ENCODE results near the gene STMN1.

The STMN1 gene

DNA sequence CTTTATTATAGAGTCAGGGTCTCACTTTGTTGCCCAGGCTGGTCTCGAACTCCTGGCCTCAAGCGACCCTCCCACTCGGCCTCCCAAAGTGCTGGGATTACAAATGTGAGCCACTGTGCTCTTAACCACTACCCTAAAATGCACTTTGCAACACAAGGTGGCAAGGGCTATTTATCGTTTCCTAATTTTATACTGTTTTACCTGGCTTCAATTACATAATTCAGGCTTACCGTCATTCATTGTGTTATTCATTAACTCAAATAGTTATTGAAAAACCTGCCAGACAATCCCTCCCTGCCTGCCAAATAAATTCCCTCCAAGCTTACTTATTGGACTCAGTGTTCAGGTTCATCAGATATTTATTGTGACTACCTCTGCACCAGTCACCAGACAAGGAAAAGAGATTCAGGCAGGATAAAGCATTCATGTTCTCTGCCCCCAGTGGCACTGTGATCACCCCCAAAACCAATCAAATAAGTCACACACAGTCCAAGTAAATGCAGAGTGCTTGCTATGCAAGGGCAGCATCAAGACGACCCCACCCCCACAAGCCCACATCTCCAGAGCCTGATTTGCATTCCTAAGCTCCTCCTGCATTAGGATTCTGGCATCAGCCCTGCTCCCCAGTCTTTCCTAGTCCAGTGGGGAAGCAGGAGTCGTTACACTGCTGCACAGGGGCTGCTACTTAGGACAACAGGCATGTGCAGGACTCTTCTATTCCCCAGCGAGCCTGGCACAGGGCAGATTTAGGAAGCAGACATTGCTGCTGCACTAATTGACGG is 38.8 kb downstream of the STMN1 start:
- no peak for DNase-seq

DNA sequence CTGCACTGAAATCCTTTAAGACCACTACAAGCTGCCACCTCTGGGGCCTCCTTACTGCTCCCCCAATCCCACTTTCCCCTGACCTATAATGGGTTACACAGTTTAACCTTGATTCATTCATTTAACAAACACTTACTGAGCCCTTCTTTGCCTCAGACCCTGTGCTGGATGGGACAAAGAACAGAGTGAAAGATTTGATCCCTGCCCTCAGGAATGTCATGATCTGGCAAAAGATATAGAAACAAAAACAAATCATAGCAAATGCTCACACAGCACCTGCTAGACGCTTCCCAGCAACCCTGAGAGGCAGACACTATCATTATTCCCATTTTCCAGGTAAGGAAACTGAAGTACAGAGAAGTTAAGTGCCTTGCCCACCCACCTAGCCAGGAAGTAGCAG is 39.9 kb downstream of the STMN1 start:
- no peak for DNase-seq

- no peak for DNase-seq
Measured at GRCh38 chr1:25864434-25864833, 41.8 kb downstream of the STMN1 start.

GRCh38 chr1:25863486-25864262 is 42.5 kb downstream of the STMN1 start:
- peak in 1 of 2 experiments; percentile 35 for DNase-seq

DNA sequence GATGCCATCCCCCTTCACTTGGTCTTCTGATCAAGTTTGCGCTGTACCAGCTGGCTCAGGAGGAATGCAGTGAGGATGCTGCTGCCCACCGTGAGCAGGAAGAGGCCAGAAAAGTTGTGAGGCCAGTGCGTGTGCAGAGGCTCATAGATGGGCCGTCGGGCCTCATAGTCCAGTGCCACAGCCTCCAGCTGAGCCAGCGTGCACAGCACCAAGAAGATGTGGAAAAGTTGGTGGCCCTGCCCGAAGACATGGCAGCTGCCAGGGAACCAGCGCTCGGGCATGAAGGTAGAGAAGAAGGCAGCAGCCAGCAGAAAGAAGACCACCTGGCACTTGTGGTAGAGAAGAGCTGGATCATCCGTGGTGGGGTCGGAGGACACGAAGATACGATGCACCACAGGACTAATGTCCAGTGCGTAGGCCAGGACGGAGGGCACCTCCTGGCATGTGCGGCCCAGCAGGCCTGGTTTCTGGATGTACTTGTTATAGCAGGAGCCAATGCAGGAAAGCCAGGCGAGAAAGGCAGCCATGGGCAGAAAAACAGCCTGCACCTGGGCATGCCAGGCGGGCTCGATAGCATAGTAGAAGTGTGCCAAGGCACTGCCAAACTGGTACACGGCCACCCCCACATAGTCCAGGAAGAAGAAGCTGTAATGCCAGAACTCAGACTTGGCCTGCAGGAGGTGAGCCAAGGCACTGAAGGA is 43.3 kb downstream of the STMN1 start:
- DNase-seq: peak in 1 of 2 experiments; percentile 16

- no peak for DNase-seq
Measured at GRCh38 chr1:25861316-25862286, 44.6 kb downstream of the STMN1 start.

- DNase-seq: no peak
Measured at GRCh38 chr1:25858906-25859789, 47.1 kb downstream of the STMN1 start, which contains the start of gene AUNIP. Gene AUNIP, minus strand, starts transcription at chr1:25859457. Its CDS starts 100 bp downstream, at chr1:25859357.

GRCh38 chr1:25858494-25858893 is 47.7 kb downstream of the STMN1 start:
- DNase-seq: no peak

DNA sequence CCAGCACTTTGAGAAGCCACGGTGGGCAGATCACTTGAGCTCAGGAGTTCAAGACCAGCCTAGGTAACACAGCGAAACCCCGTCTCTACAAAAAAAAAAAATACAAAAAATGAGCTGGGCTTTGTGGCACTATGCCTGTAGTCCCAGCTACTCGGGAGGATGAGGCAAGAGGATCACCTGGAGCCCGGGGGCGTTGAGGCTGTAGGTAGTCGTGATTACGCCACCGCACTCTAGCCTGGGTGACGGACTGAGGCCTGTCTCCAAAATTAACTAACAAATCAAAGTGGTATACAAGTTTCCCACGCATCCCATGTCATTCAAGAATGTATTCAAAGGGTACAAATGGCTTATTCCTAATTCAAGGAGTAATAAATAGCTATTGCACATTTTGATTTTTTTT is 49.4 kb downstream of the STMN1 start:
- no peak for DNase-seq

DNA sequence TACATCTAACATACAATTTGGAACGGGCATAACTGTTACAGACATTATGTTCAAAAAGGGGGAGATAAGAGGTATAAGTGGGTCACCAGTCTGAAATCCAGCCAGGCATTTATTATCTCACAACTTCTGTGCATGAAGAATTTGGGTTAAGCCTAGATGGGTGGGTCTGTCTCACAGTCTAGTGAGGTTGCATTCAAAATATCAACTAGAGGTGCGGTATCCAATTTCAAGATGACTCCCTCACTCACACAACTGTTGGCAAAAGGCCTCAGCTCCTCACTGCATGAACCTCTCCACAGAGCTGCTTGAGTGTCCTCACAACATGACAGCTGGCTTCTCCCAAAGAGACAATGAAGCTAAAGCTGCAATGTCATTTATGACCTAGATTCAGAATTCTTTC is 51.7 kb downstream of the STMN1 start:
- no peak for DNase-seq

All from cerebellar nuclear complex (tissue), 1 donor.